ENCODE results near the gene MPLKIP. TPM values are rescaled to one million over a fixed set of nuclear protein-coding genes. Genes with fewer than 3 reads are reported as not detected.
"Not testable (repeated sequence)": the region's sequence is repeated elsewhere in the genome, so short reads cannot be mapped to it uniquely, and the experiment has no call there.

Gene MPLKIP
- 10 to 100 TPM; 25.7 to 30.1 TPM for total RNA-seq

DNA sequence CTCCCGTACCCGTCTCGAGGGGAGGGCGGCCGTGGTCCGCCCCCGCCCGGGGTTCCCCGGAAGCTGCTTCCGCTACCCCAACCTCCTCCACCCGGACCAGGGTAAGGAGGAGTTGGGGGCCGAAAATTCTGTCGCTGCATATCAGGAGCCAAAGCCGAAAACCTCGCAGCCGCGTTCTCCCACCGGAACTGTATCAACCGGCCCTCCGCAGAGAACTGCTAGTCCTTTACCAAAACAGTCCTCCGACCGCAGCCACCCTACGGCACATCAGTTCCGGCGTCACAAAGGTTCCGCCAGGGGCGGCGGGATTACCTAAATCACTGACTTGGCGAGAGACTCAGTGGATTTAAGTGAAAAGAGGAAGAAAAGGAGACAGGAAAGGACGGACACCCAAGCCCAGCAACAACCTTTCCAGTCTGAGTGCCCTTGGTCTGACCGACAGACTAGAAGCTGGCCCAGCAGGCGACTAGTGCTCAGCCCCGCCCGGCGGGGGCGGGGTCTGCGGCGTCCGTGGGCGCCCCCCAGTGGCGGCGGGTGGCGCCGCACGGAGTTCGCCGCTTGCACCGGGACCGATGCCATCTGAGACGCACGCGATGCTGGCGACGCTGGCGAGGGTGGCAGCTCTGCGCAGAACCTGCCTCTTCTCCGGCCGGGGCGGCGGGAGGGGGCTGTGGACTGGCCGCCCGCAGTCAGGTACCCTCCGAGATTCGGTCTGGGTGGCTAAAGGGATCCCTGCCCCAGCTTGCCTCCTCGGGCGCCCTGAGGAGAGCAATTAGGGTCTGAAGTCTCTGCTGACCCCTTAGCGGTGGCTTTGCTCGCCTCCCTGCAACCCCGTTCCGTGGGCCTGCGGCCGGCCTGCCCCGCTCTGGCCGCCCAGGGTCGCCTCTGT lies at the start of gene MPLKIP, which contains the start of gene SUGCT:
TSS of gene MPLKIP (minus strand) at position 195 of the 889 bp plus-strand sequence. CDS start at position 140, 55 bp downstream.
TSS of gene SUGCT (plus strand) at position 578 of the 889 bp plus-strand sequence.
- no peaks in the 10 kb centered on the region for H3K9me3 Mint-ChIP-seq
- H3K4me3 Mint-ChIP-seq: peak within 1 kb of the TSS; percentile 94
- ATAC-seq: peak; percentile 95 to 96

DNA sequence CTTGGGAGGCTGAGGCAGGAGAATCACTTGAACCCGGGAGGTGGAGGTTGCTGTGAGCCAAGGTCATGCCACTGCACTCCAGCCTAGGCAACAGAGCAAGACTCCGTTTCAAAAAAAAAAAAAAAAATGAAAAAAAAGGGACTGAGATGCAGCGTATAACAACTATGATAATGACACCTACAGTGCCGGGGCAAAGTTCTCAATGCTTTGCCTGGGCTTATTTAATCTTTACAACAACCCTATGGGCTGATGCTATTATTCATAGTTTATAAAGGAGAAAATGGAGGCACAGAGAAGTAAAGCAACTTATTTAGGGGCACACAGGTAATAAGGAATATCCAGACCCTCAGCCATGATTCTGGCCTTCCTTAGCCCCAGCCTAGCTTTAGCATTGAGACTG lies 48.0 kb upstream of the MPLKIP start:
- DNase-seq (ENCODE audit: low spot score) (no peak), ATAC-seq (no peak)
- no peak overlapping the region for H3K4me3 Mint-ChIP-seq
- H3K36me3 Mint-ChIP-seq: no peaks in the 10 kb centered on the region
- H3K27me3 Mint-ChIP-seq: peaks cover 0 to 9% of the 10 kb centered on the region in 2 donors
- no peaks in the 10 kb centered on the region for H3K4me1 Mint-ChIP-seq (ENCODE audit: low read depth in 2 of 2)
- no peaks in the 10 kb centered on the region for H3K9me3 Mint-ChIP-seq
- H3K27ac Mint-ChIP-seq: no peak overlapping the region

More for the DNA sequence above, at the start of gene MPLKIP, which contains the start of gene SUGCT:
- peak; percentile 84 for DNase-seq (ENCODE audit: low spot score)
- Mint-ChIP-seq H3K36me3 (no peaks in the 10 kb centered on the region), H3K4me1 (ENCODE audit: low read depth in 2 of 2) (peaks cover 10 to 12% of the 10 kb centered on the region in 2 donors), H3K27ac (peak within 1 kb of the TSS; percentile 83 to 92), H3K27me3 (peaks cover 8 to 9% of the 10 kb centered on the region in 2 donors)

DNA sequence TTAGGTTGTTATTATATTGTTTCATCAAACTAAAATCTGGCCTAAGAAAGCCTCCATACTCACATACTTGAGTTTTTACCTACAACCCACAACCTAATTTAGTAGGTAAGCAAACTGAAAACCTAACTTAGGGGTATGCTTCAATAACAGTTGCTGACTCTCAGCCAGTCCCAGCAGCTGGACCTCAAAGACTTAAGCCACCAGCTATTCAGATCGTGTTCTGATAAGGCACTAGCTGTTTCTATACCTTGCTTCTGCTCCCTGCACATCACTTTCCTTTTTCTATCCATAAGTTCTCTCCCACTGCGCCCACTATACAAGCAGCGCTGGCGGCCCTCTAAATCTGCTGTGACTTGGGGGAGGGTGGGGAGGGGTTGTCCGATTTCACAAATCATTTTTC lies 42.6 kb upstream of the MPLKIP start:
- H3K27me3 Mint-ChIP-seq: peaks cover 6 to 12% of the 10 kb centered on the region in 2 donors
- no peak for ATAC-seq
- no peak overlapping the region for H3K4me3 Mint-ChIP-seq

DNA sequence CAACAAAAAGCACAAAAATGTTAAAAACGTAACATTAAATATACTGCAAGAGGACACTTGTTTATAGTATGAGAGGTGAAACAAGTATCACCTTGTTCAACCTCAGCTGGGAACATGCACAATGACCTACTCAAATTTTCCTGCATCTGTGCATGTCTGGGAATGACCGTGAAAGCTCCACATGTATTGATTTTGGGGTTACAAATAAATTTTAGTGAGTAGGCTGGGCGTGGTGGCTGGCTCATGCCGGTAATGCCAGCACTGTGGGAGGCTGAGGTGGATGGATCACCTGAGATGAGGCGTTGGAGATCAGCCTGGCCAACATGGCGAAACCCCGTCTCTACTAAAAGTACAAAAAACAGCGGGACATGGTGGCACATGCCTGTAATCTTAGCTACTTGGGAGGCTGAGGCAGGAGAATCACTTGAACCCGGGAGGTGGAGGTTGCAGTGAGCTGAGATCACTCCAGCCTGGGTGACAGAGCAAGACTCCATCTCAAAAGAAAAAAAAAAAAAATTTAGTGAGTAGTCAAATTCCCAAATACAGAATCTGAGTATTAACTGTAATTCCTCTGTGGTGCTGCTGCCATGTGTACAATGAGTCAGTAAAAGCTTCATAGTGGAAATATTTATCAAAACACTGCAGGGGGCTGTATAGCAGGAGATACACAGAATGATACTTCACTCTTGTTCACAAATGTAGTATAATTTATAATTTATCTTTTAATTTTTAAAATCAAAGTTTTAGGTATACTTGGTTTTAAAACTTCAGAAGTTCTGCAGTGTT lies 41.5 kb upstream of the MPLKIP start:
- ATAC-seq: no peak
- no peaks in the 10 kb centered on the region for H3K4me1 Mint-ChIP-seq (ENCODE audit: low read depth in 2 of 2)
- H3K36me3 Mint-ChIP-seq: no peaks in the 10 kb centered on the region
- H3K27me3 Mint-ChIP-seq: peaks cover 9 to 19% of the 10 kb centered on the region in 2 donors
- DNase-seq (ENCODE audit: low spot score): no peak
- no peak overlapping the region for H3K27ac Mint-ChIP-seq
- H3K9me3 Mint-ChIP-seq: no peaks in the 10 kb centered on the region
- H3K4me3 Mint-ChIP-seq: no peak overlapping the region

More for the DNA sequence above, 42.6 kb upstream of the MPLKIP start:
- no peak overlapping the region for H3K27ac Mint-ChIP-seq
- H3K4me1 Mint-ChIP-seq (ENCODE audit: low read depth in 2 of 2): no peaks in the 10 kb centered on the region
- H3K36me3 Mint-ChIP-seq: no peaks in the 10 kb centered on the region
- H3K9me3 Mint-ChIP-seq: no peaks in the 10 kb centered on the region
- no peak for DNase-seq (ENCODE audit: low spot score)

DNA sequence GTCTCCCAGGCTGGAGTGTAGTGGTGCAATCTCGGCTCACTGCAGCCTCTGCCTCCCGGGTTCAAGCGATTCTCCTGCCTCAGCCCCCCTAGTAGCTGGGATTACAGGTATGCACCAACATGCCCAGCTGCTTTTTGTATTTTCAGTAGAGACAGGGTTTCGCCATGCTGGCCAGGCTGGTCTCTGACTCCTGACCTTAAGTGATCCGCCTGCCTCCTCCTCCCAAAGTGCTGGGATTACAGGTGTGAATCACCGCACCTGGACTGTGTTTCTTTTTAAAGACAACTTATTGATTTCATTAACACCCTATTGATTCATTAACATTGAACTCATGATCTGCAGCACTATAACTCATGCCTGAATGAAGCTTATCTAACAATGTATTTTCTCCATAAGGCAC lies 40.8 kb upstream of the MPLKIP start:
- ATAC-seq; H3K4me3 Mint-ChIP-seq; DNase-seq (ENCODE audit: low spot score); H3K4me1 Mint-ChIP-seq (ENCODE audit: low read depth in 2 of 2); H3K9me3 Mint-ChIP-seq; H3K36me3 Mint-ChIP-seq; H3K27ac Mint-ChIP-seq: not testable (repeated sequence)
- peaks cover 9 to 19% of the 10 kb centered on the region in 2 donors for H3K27me3 Mint-ChIP-seq

DNA sequence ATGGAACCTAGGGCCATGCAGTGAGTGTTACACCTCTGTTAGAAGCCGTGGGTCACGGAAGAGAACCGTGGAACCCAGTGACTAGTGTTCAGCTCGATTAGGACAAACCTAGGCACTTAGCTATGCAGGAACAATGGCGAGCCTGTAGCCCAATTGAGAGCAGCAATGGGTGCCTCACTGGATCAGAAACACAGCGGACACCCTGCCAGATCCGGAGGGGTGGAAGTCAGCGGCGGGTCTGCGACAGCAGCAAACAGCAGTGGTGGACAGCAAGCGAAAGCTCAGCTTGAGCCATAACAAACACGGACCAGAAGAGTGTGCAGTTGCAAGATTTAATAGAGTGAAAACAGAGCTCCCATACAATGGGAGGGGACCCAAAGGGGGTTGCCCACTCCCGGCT lies 38.7 kb upstream of the MPLKIP start:
- not testable (repeated sequence) for H3K9me3 Mint-ChIP-seq; ATAC-seq; DNase-seq (ENCODE audit: low spot score); H3K4me1 Mint-ChIP-seq (ENCODE audit: low read depth in 2 of 2); H3K27ac Mint-ChIP-seq; H3K4me3 Mint-ChIP-seq; H3K36me3 Mint-ChIP-seq
- peaks cover 12 to 17% of the 10 kb centered on the region in 2 donors for H3K27me3 Mint-ChIP-seq

DNA sequence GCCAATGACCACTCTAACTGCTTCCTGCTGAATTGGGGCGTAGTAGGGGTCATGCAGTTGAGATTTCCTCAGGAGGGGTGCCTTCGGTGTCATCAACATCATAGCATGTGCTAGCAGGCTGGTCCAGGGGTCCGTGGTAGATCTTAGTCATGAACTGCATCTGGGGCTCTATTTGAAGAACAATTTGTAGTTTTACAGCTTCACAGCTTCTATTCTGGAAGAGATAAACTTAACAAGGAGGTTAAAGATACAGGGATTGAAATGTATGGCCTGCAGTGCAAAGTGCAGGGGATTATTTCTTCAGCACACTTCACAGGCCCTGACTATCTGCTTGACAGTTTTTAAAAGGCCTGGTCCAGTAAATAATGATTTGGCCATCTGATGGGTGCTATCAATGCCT lies 33.8 kb upstream of the MPLKIP start:
- ATAC-seq; H3K4me1 Mint-ChIP-seq (ENCODE audit: low read depth in 2 of 2); H3K4me3 Mint-ChIP-seq; H3K9me3 Mint-ChIP-seq; H3K27ac Mint-ChIP-seq; DNase-seq (ENCODE audit: low spot score); H3K36me3 Mint-ChIP-seq: not testable (repeated sequence)
- H3K27me3 Mint-ChIP-seq: peaks cover 10 to 27% of the 10 kb centered on the region in 2 donors

DNA sequence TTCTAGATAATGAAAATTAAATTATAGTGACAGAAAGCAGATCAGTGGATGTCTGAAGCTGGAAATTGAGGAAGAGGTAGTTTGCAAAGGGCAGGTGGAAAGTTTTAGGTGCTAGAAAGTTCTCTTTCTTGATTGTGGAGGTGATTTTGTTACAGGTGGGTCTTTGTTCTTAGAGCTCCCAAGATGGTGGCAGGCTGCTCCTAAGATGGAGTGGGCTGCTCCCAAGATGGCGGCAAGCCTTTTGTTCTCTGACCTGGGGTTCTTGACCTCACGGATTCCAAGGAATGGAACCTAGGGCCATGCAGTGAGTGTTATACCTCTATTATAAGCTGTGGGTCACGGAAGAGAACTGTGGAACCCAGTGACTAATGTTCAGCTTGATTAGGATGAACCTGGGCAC lies 32.9 kb upstream of the MPLKIP start:
- H3K27ac Mint-ChIP-seq: no peak overlapping the region
- no peaks in the 10 kb centered on the region for H3K4me1 Mint-ChIP-seq (ENCODE audit: low read depth in 2 of 2)
- H3K27me3 Mint-ChIP-seq: peaks cover 9 to 26% of the 10 kb centered on the region in 2 donors
- no peak overlapping the region for H3K4me3 Mint-ChIP-seq
- ATAC-seq: no peak
- DNase-seq (ENCODE audit: low spot score): no peak
- H3K36me3 Mint-ChIP-seq: no peaks in the 10 kb centered on the region
- H3K9me3 Mint-ChIP-seq: no peaks in the 10 kb centered on the region

DNA sequence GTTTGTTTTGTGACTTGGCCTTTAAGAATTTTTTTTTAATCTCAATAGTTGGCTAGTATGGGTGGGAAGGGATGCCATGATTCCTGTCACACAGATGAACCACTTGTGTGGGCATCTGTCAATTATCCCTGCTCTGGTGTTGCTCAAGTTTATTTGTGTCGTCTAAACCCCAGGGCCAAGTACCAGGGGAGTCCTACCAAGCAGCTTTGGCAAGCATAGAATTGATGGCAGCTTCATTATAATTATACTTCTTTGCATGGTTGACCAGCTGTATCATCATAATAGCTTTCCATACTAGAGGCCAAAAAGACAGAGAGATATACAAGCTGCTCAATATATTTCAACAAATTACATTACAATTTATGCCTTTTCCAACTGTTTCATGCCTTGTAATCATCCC lies 30.8 kb upstream of the MPLKIP start:
- H3K27me3 Mint-ChIP-seq: peaks cover 3 to 22% of the 10 kb centered on the region in 2 donors
- no peak overlapping the region for H3K27ac Mint-ChIP-seq
- no peaks in the 10 kb centered on the region for H3K9me3 Mint-ChIP-seq
- no peak overlapping the region for H3K4me3 Mint-ChIP-seq
- no peaks in the 10 kb centered on the region for H3K4me1 Mint-ChIP-seq (ENCODE audit: low read depth in 2 of 2)
- H3K36me3 Mint-ChIP-seq: no peaks in the 10 kb centered on the region
- ATAC-seq (no peak), DNase-seq (ENCODE audit: low spot score) (no peak)

DNA sequence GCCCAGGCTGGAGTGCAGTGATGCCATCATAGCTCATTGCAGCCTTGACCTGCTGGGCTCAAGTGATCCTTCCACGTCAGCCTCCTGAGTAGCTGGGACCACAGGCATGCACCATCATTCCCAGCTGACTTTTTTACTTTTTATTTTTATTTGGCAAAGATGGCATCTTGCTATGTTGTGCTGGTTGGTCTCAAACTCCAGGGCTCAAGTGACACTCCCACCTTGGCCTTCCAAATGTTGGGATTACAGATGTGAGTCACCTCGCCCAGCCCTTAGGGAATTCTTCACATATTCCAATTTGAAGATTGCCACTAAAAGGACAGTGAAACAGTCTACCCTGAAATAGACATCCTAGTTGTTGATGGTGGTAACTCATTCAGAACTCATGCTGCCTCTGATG lies 28.1 kb upstream of the MPLKIP start:
- no peaks in the 10 kb centered on the region for H3K36me3 Mint-ChIP-seq
- no peak overlapping the region for H3K27ac Mint-ChIP-seq
- DNase-seq (ENCODE audit: low spot score): no peak
- no peaks in the 10 kb centered on the region for H3K9me3 Mint-ChIP-seq
- H3K4me3 Mint-ChIP-seq: no peak overlapping the region
- no peak for ATAC-seq
- H3K27me3 Mint-ChIP-seq: peaks cover 0 to 13% of the 10 kb centered on the region in 2 donors
- no peaks in the 10 kb centered on the region for H3K4me1 Mint-ChIP-seq (ENCODE audit: low read depth in 2 of 2)

DNA sequence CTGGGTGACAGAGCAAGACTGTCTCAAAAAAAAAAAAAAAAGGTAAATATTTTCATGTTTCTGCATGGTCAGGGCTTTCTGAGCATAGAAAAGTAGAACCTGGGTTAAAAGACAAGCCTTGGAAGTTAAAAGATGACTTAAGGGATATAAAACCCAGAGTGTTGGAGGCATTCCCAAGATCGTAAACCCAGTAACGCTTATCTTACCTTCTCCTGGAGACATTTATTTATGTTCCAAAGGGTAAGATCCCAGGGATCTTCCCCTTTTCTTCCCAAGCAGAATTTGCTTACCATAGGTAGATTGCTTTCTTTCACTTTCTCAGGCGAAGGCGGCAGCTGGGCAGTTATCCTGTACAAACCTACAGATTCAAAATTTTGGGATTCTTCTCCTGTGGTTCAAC lies 22.6 kb upstream of the MPLKIP start:
- H3K9me3 Mint-ChIP-seq: no peaks in the 10 kb centered on the region
- H3K27ac Mint-ChIP-seq: no peak overlapping the region
- no peaks in the 10 kb centered on the region for H3K4me1 Mint-ChIP-seq (ENCODE audit: low read depth in 2 of 2)
- peaks cover 2 to 5% of the 10 kb centered on the region in 2 donors for H3K27me3 Mint-ChIP-seq
- DNase-seq (ENCODE audit: low spot score): no peak
- H3K4me3 Mint-ChIP-seq: no peak overlapping the region
- no peak for ATAC-seq
- H3K36me3 Mint-ChIP-seq: no peaks in the 10 kb centered on the region

DNA sequence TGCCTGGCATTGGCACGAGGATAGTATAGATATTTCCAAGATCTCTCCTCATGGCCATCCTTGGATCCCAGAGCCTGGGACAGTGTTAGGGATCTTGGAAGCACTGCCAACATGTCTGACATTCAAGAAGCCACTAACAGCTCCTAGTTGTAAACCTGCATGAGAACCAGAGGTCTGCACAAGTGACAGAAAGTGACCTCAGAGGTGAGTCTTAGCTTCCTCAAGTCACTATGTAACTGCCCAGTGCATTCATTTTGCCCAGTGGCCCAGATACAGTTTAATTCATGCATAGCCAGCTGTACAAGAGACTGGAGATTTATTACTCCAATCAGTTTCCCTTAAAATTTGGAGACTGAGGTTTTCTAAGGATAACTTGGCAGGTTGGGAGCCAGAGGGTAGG lies 17.1 kb upstream of the MPLKIP start:
- H3K27me3 Mint-ChIP-seq: peaks cover 15 to 16% of the 10 kb centered on the region in 2 donors
- no peaks in the 10 kb centered on the region for H3K36me3 Mint-ChIP-seq
- DNase-seq (ENCODE audit: low spot score) (no peak), ATAC-seq (no peak)
- no peaks in the 10 kb centered on the region for H3K9me3 Mint-ChIP-seq
- H3K4me1 Mint-ChIP-seq (ENCODE audit: low read depth in 2 of 2): no peaks in the 10 kb centered on the region
- no peak overlapping the region for H3K4me3 Mint-ChIP-seq
- no peak overlapping the region for H3K27ac Mint-ChIP-seq

DNA sequence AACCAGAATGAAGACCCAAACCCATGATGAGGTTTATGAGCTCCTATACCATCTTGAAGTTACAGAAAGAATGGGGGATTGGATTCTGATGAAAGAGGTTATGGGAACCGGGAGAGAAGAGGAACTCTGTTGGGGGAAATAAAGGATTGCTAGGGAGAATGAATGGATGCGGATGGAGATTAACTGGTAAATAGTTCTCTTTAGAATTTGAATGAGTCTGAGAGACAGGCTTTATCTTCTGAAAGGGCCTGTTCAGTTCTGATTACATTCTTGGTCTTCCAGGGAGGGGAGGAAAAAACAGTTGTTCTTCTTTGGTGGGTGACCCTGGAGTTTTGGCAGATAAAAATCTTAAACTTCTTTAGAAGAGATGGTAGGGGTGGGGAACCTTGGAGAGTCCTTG lies 14.2 kb upstream of the MPLKIP start:
- Mint-ChIP-seq H3K4me3 (no peak overlapping the region), H3K27me3 (peaks cover 24 to 25% of the 10 kb centered on the region in 2 donors), H3K36me3 (no peaks in the 10 kb centered on the region), H3K4me1 (ENCODE audit: low read depth in 2 of 2) (no peaks in the 10 kb centered on the region), H3K27ac (no peak overlapping the region), H3K9me3 (no peaks in the 10 kb centered on the region)
- ATAC-seq (no peak), DNase-seq (ENCODE audit: low spot score) (no peak)

DNA sequence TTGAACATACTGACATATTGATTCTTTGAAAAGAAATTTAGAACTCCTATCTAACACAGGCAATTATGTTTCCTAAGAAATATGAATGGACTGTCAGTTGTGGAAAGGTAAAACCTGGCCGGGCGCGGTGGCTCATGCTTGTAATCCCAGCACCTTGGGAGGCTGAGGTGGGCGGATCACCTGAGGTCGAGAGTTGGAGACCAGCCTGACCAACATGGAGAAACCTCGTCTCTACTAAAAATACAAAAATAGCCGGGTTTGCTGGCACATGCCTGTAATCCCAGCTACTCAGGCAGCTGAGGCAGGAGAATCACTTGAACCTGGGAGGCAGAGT lies 13.8 kb upstream of the MPLKIP start:
- not testable (repeated sequence) for DNase-seq (ENCODE audit: low spot score); ATAC-seq
- H3K27me3 Mint-ChIP-seq: peaks cover 28 to 29% of the 10 kb centered on the region in 2 donors

More for the DNA sequence above, 13.8 kb upstream of the MPLKIP start:
- H3K27ac Mint-ChIP-seq; H3K4me1 Mint-ChIP-seq (ENCODE audit: low read depth in 2 of 2); H3K36me3 Mint-ChIP-seq; H3K9me3 Mint-ChIP-seq; H3K4me3 Mint-ChIP-seq: not testable (repeated sequence)
